HepG2 (cell line): ENCODE measurements around the gene ZER1. TPM values are rescaled to one million over a fixed set of nuclear protein-coding genes. Genes with fewer than 3 reads are reported as not detected.

ENCODE experiments used
- FOXA1 ChIP-seq, 2 experiments: fragments of 450-650 bp in 1 of 2; sonication (generic) in 1 of 2; formaldehyde crosslinking in 1 of 2; IDR thresholded peaks; 2 replicates each; pipeline versions ENCODE4 v1.4.0 to v1.6.1; 2016 to 2020; ENCODE audit warnings: missing genetic modification reagents in 1 of 2
- MXD1 ChIP-seq: sonication (generic); formaldehyde crosslinking; IDR thresholded peaks from 2 replicates; pipeline ENCODE4 v1.4.0; 2020; ENCODE audit warnings: mild to moderate bottlenecking, missing genetic modification reagents
- NFKBIZ ChIP-seq: IDR thresholded peaks from 2 replicates; pipeline ENCODE4 v1.6.1; 2018; ENCODE audit warnings: missing genetic modification reagents, missing compliant biosample characterization
- PHF20 ChIP-seq: sonication (generic); formaldehyde crosslinking; IDR thresholded peaks from 2 replicates; pipeline ENCODE4 v1.5.0; 2020; ENCODE audit warnings: mild to moderate bottlenecking, missing genetic modification reagents
- TERF1 ChIP-seq: sonication (generic); formaldehyde crosslinking; IDR thresholded peaks from 2 replicates; pipeline ENCODE4 v1.8.0; 2022; ENCODE audit warnings: mild to moderate bottlenecking, missing genetic modification reagents, moderate library complexity
- ZFP36 ChIP-seq: fragments of 150-350 bp; IDR thresholded peaks from 2 replicates; pipeline ENCODE4 v1.6.1; 2018; ENCODE audit warnings: borderline replicate concordance, low read length, low read depth; ENCODE audit not compliant: partially characterized antibody
- ZNF362 ChIP-seq: sonication (generic); formaldehyde crosslinking; IDR thresholded peaks from 2 replicates; pipeline ENCODE4 v1.4.0; 2020; ENCODE audit warnings: missing genetic modification reagents, mild to moderate bottlenecking, borderline replicate concordance
- ZNF432 ChIP-seq: sonication (generic); formaldehyde crosslinking; IDR thresholded peaks from 2 replicates; pipeline ENCODE4 v1.5.0; 2020; ENCODE audit warnings: missing genetic modification reagents, mild to moderate bottlenecking, borderline replicate concordance
- ZNF576 ChIP-seq: sonication (generic); formaldehyde crosslinking; IDR thresholded peaks from 2 replicates; pipeline ENCODE4 v1.4.0; 2020; ENCODE audit warnings: mild to moderate bottlenecking, missing genetic modification reagents
- ZNF609 ChIP-seq: sonication (generic); formaldehyde crosslinking; IDR thresholded peaks from 2 replicates; pipeline ENCODE4 v1.4.0; 2020; ENCODE audit warnings: mild to moderate bottlenecking, missing genetic modification reagents, borderline replicate concordance
- ZNF776 ChIP-seq: sonication (generic); formaldehyde crosslinking; IDR thresholded peaks from 2 replicates; pipeline ENCODE4 v1.4.0; 2020; ENCODE audit warnings: mild to moderate bottlenecking, missing genetic modification reagents
- polyA plus RNA-seq, 8 experiments: library from polyadenylated mRNA; depleted of rRNA in 3 of 8; stranded (reverse) in 7 of 8; unstranded in 1 of 8; fragments of >200 nt; fragmentation: Illumina TruSeq in 4 of 8; extraction: Trizol in 4 of 8; gene quantifications; 2 replicates each; pipeline versions ENCODE4 v1.2.1 to v1.2.3, GENCODE V29; 2011 to 2016; ENCODE audit warnings: low read depth in 4 of 8, missing spikeins in 1 of 8, mixed read lengths in 1 of 8; ENCODE audit not compliant: insufficient read depth in 1 of 8
- total RNA-seq, 5 experiments: library from RNA; depleted of rRNA; stranded (reverse); fragments of >200 nt; fragmentation: Illumina TruSeq; extraction: Trizol; gene quantifications; 2 replicates each; pipeline ENCODE4 v1.2.3, GENCODE V29; 2016; ENCODE audit warnings: low read depth in 1 of 5
- TF ChIP-seq, protein P1 (sequence below): sonication (generic); formaldehyde crosslinking; IDR thresholded peaks from 2 replicates; pipeline ENCODE4 v1.4.0; 2020; ENCODE audit warnings: missing genetic modification reagents
- TF ChIP-seq, protein P2 (sequence below): sonication (generic); formaldehyde crosslinking; IDR thresholded peaks from 2 replicates; pipeline ENCODE4 v1.4.0; 2020; ENCODE audit warnings: missing genetic modification reagents, low read depth, mild to moderate bottlenecking, borderline replicate concordance

Gene ZER1
- total and polyA plus RNA-seq, 2 of the 13 experiments (the other 11 are each of a cell fraction or from before 2014, with no cell fraction given) = 7.7 to 40.0 TPM

DNA sequence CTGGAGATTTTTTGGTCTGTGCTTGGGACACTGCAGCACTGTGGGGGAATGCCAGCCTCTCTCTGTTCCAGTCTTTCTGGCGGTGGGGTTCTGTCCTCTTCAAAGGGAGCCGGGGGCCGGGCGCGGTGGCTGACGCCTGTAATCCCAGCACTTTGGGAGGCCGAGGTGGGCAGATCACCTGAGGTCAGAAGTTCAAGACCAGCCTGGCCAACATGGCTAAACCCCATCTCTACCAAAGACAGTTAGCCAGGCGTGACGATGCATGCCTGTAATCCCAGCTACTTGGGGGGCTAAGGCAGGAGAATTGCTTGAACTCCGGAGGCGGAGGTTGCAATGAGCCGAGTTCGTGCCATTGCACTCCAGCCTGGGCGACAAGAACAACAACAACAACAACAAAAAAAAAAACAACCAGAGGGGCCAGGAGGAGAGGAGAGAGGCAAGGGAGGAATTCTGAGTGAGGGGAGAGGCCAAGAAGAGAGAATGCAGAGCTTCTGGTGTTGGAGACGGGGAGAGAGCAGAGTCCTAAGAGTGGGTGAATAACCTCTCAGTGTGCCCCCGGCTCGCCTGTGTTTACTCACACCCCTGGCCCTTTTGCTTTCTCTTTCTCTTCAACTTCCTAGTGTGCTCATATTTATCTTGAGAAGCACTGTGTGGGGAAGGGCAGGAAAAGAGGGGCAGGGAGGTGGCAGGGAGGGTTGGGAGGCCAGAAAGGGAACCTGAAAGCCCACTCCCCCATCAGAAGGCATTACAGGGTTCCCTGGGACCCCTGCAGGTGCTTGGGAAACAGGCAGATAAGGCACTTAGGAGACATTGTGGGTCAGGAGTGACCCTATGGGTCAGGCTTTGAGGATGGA, 85.9 kb downstream of the ZER1 start (continued):
- TF ChIP-seq FOXA1 (IDR thresholded peaks at IDR 0.05) (no peak), FOXA1 (CRISPR knock-in tag; IDR thresholded peaks at IDR 0.05) (peak; percentile 50; the same call in 1 of the 2 replicates), ZNF432 (CRISPR knock-in tag) (no peak), ZNF576 (CRISPR knock-in tag) (no peak), ZNF362 (no peak), ZNF776 (CRISPR knock-in tag) (no peak), ZNF609 (CRISPR knock-in tag) (no peak), MXD1 (CRISPR knock-in tag) (no peak), PHF20 (CRISPR knock-in tag) (no peak), NFKBIZ (CRISPR knock-in tag) (no peak), TERF1 (no peak), ZFP36 (no peak)
- TF ChIP-seq, protein P1, sequence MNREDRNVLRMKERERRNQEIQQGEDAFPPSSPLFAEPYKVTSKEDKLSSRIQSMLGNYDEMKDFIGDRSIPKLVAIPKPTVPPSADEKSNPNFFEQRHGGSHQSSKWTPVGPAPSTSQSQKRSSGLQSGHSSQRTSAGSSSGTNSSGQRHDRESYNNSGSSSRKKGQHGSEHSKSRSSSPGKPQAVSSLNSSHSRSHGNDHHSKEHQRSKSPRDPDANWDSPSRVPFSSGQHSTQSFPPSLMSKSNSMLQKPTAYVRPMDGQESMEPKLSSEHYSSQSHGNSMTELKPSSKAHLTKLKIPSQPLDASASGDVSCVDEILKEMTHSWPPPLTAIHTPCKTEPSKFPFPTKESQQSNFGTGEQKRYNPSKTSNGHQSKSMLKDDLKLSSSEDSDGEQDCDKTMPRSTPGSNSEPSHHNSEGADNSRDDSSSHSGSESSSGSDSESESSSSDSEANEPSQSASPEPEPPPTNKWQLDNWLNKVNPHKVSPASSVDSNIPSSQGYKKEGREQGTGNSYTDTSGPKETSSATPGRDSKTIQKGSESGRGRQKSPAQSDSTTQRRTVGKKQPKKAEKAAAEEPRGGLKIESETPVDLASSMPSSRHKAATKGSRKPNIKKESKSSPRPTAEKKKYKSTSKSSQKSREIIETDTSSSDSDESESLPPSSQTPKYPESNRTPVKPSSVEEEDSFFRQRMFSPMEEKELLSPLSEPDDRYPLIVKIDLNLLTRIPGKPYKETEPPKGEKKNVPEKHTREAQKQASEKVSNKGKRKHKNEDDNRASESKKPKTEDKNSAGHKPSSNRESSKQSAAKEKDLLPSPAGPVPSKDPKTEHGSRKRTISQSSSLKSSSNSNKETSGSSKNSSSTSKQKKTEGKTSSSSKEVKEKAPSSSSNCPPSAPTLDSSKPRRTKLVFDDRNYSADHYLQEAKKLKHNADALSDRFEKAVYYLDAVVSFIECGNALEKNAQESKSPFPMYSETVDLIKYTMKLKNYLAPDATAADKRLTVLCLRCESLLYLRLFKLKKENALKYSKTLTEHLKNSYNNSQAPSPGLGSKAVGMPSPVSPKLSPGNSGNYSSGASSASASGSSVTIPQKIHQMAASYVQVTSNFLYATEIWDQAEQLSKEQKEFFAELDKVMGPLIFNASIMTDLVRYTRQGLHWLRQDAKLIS (CRISPR knock-in tag) = no peak
- TF ChIP-seq, protein P2, sequence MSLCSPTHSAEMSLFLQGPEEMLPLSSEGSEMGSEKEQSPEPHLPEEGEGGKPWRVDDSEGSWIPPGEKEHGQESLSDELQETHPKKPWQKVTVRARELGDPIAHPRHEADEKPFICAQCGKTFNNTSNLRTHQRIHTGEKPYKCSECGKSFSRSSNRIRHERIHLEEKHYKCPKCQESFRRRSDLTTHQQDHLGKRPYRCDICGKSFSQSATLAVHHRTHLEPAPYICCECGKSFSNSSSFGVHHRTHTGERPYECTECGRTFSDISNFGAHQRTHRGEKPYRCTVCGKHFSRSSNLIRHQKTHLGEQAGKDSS (CRISPR knock-in tag) = no peak
